Astrocyte (in vitro differentiated cells and primary cell): ENCODE data around the gene CCDC120. TPM values are rescaled to one million over a fixed set of nuclear protein-coding genes. Genes with fewer than 3 reads are reported as not detected.

Source experiments
- DNase-seq: peaks from one replicate; pipeline ENCODE4 v3.0.0-alpha.2; 2010; ENCODE audit warnings: low read depth
- FAIRE-seq: peaks from 2 replicates; lab custom pipeline; 2011; peaks lifted over from hg19 to GRCh38; lab: Jason Lieb, UNC
- H2AFZ ChIP-seq: 2 replicates; pipeline ENCODE4 v1.6.0; 2012; ENCODE audit warnings: low read depth, low read length, inconsistent platforms
- H3K27ac ChIP-seq: 2 replicates; pipeline ENCODE4 v1.5.1; 2011; ENCODE audit warnings: low read depth, low read length, inconsistent platforms
- H3K27me3 ChIP-seq: 2 replicates; pipeline ENCODE4 v1.6.0; 2011; ENCODE audit warnings: low read length, inconsistent platforms; ENCODE audit not compliant: insufficient read depth
- H3K36me3 ChIP-seq: 2 replicates; pipeline ENCODE4 v1.5.1; 2011; ENCODE audit warnings: low read length, inconsistent platforms; ENCODE audit not compliant: insufficient read depth
- H3K4me1 ChIP-seq: 2 replicates; pipeline ENCODE4 v1.5.1; 2011; ENCODE audit warnings: low read length, inconsistent platforms; ENCODE audit not compliant: insufficient read depth
- H3K4me2 ChIP-seq: 2 replicates; pipeline ENCODE4 v1.6.0; 2012; ENCODE audit warnings: low read length, inconsistent platforms
- H3K4me3 ChIP-seq: 2 replicates; pipeline ENCODE4 v1.5.1; 2011; ENCODE audit warnings: low read depth, mild to moderate bottlenecking, low read length, inconsistent platforms; ENCODE audit not compliant: insufficient read depth
- H3K79me2 ChIP-seq: 2 replicates; pipeline ENCODE4 v1.6.0; 2012; ENCODE audit warnings: mild to moderate bottlenecking, low read length, inconsistent platforms; ENCODE audit not compliant: insufficient read depth
- H3K9ac ChIP-seq: 2 replicates; pipeline ENCODE4 v1.6.0; 2012; ENCODE audit warnings: mild to moderate bottlenecking, low read length, inconsistent platforms
- H3K9me3 ChIP-seq: 2 replicates; pipeline ENCODE4 v1.5.1; 2012; ENCODE audit warnings: low read depth, mild to moderate bottlenecking, low read length, inconsistent platforms; ENCODE audit not compliant: insufficient read depth
- H4K20me1 ChIP-seq: 2 replicates; pipeline ENCODE4 v1.6.0; 2012; ENCODE audit warnings: low read length, inconsistent platforms; ENCODE audit not compliant: insufficient read depth
- H3K27ac Mint-ChIP-seq: one replicate; pipeline ENCODE4 v1.8.0; 2021; ENCODE audit warnings: mild to moderate bottlenecking, mixed read lengths; ENCODE audit not compliant: unreplicated experiment
- H3K27me3 Mint-ChIP-seq: one replicate; pipeline ENCODE4 v1.8.0; 2021; ENCODE audit warnings: low read depth, mixed read lengths; ENCODE audit not compliant: unreplicated experiment
- H3K36me3 Mint-ChIP-seq: one replicate; pipeline ENCODE4 v1.8.0; 2021; ENCODE audit warnings: low read depth, mixed read lengths; ENCODE audit not compliant: unreplicated experiment
- H3K4me1 Mint-ChIP-seq: one replicate; pipeline ENCODE4 v1.8.0; 2021; ENCODE audit warnings: low read depth, mixed read lengths; ENCODE audit not compliant: unreplicated experiment
- H3K4me3 Mint-ChIP-seq: one replicate; pipeline ENCODE4 v1.8.0; 2021; ENCODE audit warnings: mild to moderate bottlenecking, moderate library complexity, mixed read lengths; ENCODE audit not compliant: unreplicated experiment
- H3K9me3 Mint-ChIP-seq: one replicate; pipeline ENCODE4 v1.8.0; 2021; ENCODE audit warnings: mild to moderate bottlenecking, mixed read lengths; ENCODE audit not compliant: unreplicated experiment
- CTCF ChIP-seq: IDR thresholded peaks from 2 replicates; pipeline ENCODE4 v1.5.1; 2011; ENCODE audit warnings: low read depth, mild to moderate bottlenecking, inconsistent platforms, low read length, moderate library complexity; ENCODE audit not compliant: insufficient read depth
- EZH2 ChIP-seq: IDR thresholded peaks from 2 replicates; pipeline ENCODE4 v1.6.1; 2012; ENCODE audit warnings: mild to moderate bottlenecking, low read length, inconsistent platforms; ENCODE audit not compliant: insufficient read depth
- total RNA-seq: library from RNA; stranded (reverse); gene quantifications from 2 replicates; pipeline ENCODE4 v1.2.1, GENCODE V29; 2021

CCDC120 gene
- total RNA-seq, 1 donor from 2014 or later: 8.2 TPM

- TF ChIP-seq EZH2: no peak
- no peak for TF ChIP-seq CTCF
- Histone ChIP-seq H3K79me2 (no peaks in the 10 kb centered on the region), H3K27ac (no peak overlapping the region), H4K20me1 (no peaks in the 10 kb centered on the region), H3K4me1 (no peaks in the 10 kb centered on the region), H3K4me3 (no peak overlapping the region), H3K36me3 (peaks cover 4% of the 10 kb centered on the region), H3K9ac (no peak overlapping the region), H3K4me2 (no peak overlapping the region), H3K9me3 (no peaks in the 10 kb centered on the region), H2AFZ (no peak overlapping the region), H3K27me3 (no peaks in the 10 kb centered on the region)
- H3K9me3 Mint-ChIP-seq: no peaks in the 10 kb centered on the region
- H3K4me1 Mint-ChIP-seq: no peaks in the 10 kb centered on the region
- FAIRE-seq: no peak
- no peak for DNase-seq
- H3K27me3 Mint-ChIP-seq: no peaks in the 10 kb centered on the region
- H3K27ac Mint-ChIP-seq: no peak overlapping the region
- no peak overlapping the region for H3K4me3 Mint-ChIP-seq
- H3K36me3 Mint-ChIP-seq: peaks cover 2% of the 10 kb centered on the region
These were observed 49.8 kb downstream of the CCDC120 start for GRCh38 chrX:49108641-49109040.

GRCh38 chrX:49110417-49110816, 51.6 kb downstream of the CCDC120 start:
- TF ChIP-seq CTCF: no peak
- Histone ChIP-seq H3K9ac (no peak overlapping the region), H3K4me1 (no peaks in the 10 kb centered on the region), H3K27me3 (no peaks in the 10 kb centered on the region), H3K9me3 (no peaks in the 10 kb centered on the region), H3K36me3 (peaks cover 4% of the 10 kb centered on the region), H3K4me2 (no peak overlapping the region), H4K20me1 (no peaks in the 10 kb centered on the region), H3K27ac (no peak overlapping the region), H2AFZ (no peak overlapping the region), H3K79me2 (no peaks in the 10 kb centered on the region), H3K4me3 (no peak overlapping the region)
- DNase-seq: no peak
- H3K27me3 Mint-ChIP-seq: no peaks in the 10 kb centered on the region
- no peak for FAIRE-seq
- H3K9me3 Mint-ChIP-seq: no peaks in the 10 kb centered on the region
- H3K4me3 Mint-ChIP-seq: no peak overlapping the region
- H3K27ac Mint-ChIP-seq: no peak overlapping the region
- no peaks in the 10 kb centered on the region for H3K4me1 Mint-ChIP-seq
- H3K36me3 Mint-ChIP-seq: peaks cover 2% of the 10 kb centered on the region

GRCh38 chrX:49111791-49112190, 53.0 kb downstream of the CCDC120 start:
- Histone ChIP-seq H3K36me3 (peaks cover 4% of the 10 kb centered on the region), H3K4me2 (no peak overlapping the region), H4K20me1 (no peaks in the 10 kb centered on the region), H3K79me2 (no peaks in the 10 kb centered on the region), H3K9me3 (no peaks in the 10 kb centered on the region), H3K27me3 (no peaks in the 10 kb centered on the region), H3K9ac (no peak overlapping the region), H2AFZ (no peak overlapping the region), H3K27ac (no peak overlapping the region), H3K4me1 (no peaks in the 10 kb centered on the region), H3K4me3 (no peak overlapping the region)
- Mint-ChIP-seq H3K36me3 (peaks cover 8% of the 10 kb centered on the region), H3K27me3 (no peaks in the 10 kb centered on the region), H3K4me1 (no peaks in the 10 kb centered on the region), H3K9me3 (no peaks in the 10 kb centered on the region), H3K4me3 (no peak overlapping the region), H3K27ac (no peak overlapping the region)
- no peak for TF ChIP-seq EZH2
- TF ChIP-seq CTCF: no peak
- FAIRE-seq: no peak
- DNase-seq: no peak
